GM18951 (cell line): Measurements from ENCODE around the gene TTC6.

Experiments
- POLR2A ChIP-seq: IDR thresholded peaks from 4 replicates; pipeline ENCODE4 v1.6.1; 2011; ENCODE audit warnings: mild to moderate bottlenecking; ENCODE audit not compliant: insufficient read length, insufficient read depth; ENCODE audit errors: extremely low read depth
- in situ Hi-C: fragments of 300-500 bp; cut with MboI; formaldehyde crosslinking; loops from one replicate; pipeline ENCODE4 v1.12.0; 2022; ENCODE audit warnings: low sequenced_read_pairs, mixed read lengths, inconsistent platforms; ENCODE audit not compliant: unreplicated experiment

TTC6 gene

GRCh38 chr14:37588956-37589714, 6.3 kb upstream of the TTC6 start:
- TF ChIP-seq POLR2A, result no peak

GRCh38 chr14:37589715-37590427, 5.6 kb upstream of the TTC6 start:
- in situ Hi-C loops, result no loop called here

More at GRCh38 chr14:37588956-37589714, 6.3 kb upstream of the TTC6 start:
- in situ Hi-C loops, result no loop called here

GRCh38 chr14:37590428-37591139, 4.8 kb upstream of the TTC6 start:
- in situ Hi-C loops, result no loop called here
- TF ChIP-seq POLR2A, result no peak

More at GRCh38 chr14:37589715-37590427, 5.6 kb upstream of the TTC6 start:
- no peak for TF ChIP-seq POLR2A

- no peak for TF ChIP-seq POLR2A
- in situ Hi-C loops, result no loop called here
These were observed 4.0 kb upstream of the TTC6 start for GRCh38 chr14:37591311-37591940.

- no peak for TF ChIP-seq POLR2A
- in situ Hi-C loops, result no loop called here
These were observed 3.4 kb upstream of the TTC6 start for GRCh38 chr14:37591941-37592481.

- TF ChIP-seq POLR2A, result no peak
- in situ Hi-C loops, result no loop called here
These were observed 2.7 kb upstream of the TTC6 start for GRCh38 chr14:37592482-37593408.

- no peak for TF ChIP-seq POLR2A
- in situ Hi-C loops, result no loop called here
These were observed 1.8 kb upstream of the TTC6 start for GRCh38 chr14:37593511-37594237.

- TF ChIP-seq POLR2A, result no peak
- in situ Hi-C loops, result no loop called here
These were observed 1.0 kb upstream of the TTC6 start for GRCh38 chr14:37594238-37594970.

- no peak for TF ChIP-seq POLR2A
- in situ Hi-C loops, result no loop called here
These were observed 586 bp downstream of the TTC6 start for GRCh38 chr14:37595809-37596621.
